GM18499 (cell line): ENCODE measurements around the gene COL23A1.
A peak's percentile ranks its signal among the peaks of the same experiment; 100 is the strongest.

ENCODE experiments used
- ATAC-seq: cut with Tn5 transposase; IDR thresholded peaks from one replicate; pipeline ENCODE4 v1.9.1; 2021; ENCODE audit warnings: moderate number of reproducible peaks; ENCODE audit not compliant: insufficient read depth, unreplicated experiment

COL23A1 gene

GRCh38 chr5:178590141-178590923 lies at the start of gene COL23A1:
COL23A1 (minus strand) TSS chr5:178590393.
- ATAC-seq, result no peak

GRCh38 chr5:178637356-178638074 lies 47.3 kb upstream of the COL23A1 start:
- no peak for ATAC-seq

GRCh38 chr5:178632285-178632684 lies 42.1 kb upstream of the COL23A1 start:
- ATAC-seq, result no peak

- no peak for ATAC-seq
Measured at GRCh38 chr5:178630951-178631350, 40.8 kb upstream of the COL23A1 start.

- ATAC-seq, result no peak
Measured at GRCh38 chr5:178630475-178630930, 40.3 kb upstream of the COL23A1 start.

- ATAC-seq, result no peak
Measured at GRCh38 chr5:178627259-178627598, 37.0 kb upstream of the COL23A1 start.

- peak; percentile 42 for ATAC-seq
Measured at GRCh38 chr5:178626484-178627258, 36.5 kb upstream of the COL23A1 start, which contains the start of gene CLK4. CLK4 (minus strand) TSS chr5:178627050; CDS start chr5:178623416, 3,634 bp downstream.

GRCh38 chr5:178625679-178626483 lies 35.7 kb upstream of the COL23A1 start:
- peak; percentile 11 for ATAC-seq

GRCh38 chr5:178624631-178625546 lies 34.7 kb upstream of the COL23A1 start:
- no peak for ATAC-seq

GRCh38 chr5:178622679-178623247 lies 32.6 kb upstream of the COL23A1 start:
- ATAC-seq, result no peak

- no peak for ATAC-seq
Measured at GRCh38 chr5:178619390-178619789, 29.2 kb upstream of the COL23A1 start.

- ATAC-seq, result no peak
Measured at GRCh38 chr5:178612299-178612698, 22.1 kb upstream of the COL23A1 start.

GRCh38 chr5:178606269-178606668 lies 16.1 kb upstream of the COL23A1 start:
- no peak for ATAC-seq

GRCh38 chr5:178605788-178606187 lies 15.6 kb upstream of the COL23A1 start:
- no peak for ATAC-seq

GRCh38 chr5:178602752-178603151 lies 12.6 kb upstream of the COL23A1 start:
- ATAC-seq, result no peak

GRCh38 chr5:178595750-178596149 lies 5.6 kb upstream of the COL23A1 start:
- no peak for ATAC-seq

GRCh38 chr5:178595150-178595549 lies 5.0 kb upstream of the COL23A1 start:
- no peak for ATAC-seq

GRCh38 chr5:178590924-178591423 lies 781 bp upstream of the COL23A1 start:
- no peak for ATAC-seq
